Kidney capillary endothelial cell (primary cell): ENCODE data around the gene ANKS6.

Experiments used
- DNase-seq: peaks from one replicate; pipeline ENCODE4 v3.0.0-alpha.2; 2018; ENCODE audit warnings: low spot score

ANKS6 gene

DNA sequence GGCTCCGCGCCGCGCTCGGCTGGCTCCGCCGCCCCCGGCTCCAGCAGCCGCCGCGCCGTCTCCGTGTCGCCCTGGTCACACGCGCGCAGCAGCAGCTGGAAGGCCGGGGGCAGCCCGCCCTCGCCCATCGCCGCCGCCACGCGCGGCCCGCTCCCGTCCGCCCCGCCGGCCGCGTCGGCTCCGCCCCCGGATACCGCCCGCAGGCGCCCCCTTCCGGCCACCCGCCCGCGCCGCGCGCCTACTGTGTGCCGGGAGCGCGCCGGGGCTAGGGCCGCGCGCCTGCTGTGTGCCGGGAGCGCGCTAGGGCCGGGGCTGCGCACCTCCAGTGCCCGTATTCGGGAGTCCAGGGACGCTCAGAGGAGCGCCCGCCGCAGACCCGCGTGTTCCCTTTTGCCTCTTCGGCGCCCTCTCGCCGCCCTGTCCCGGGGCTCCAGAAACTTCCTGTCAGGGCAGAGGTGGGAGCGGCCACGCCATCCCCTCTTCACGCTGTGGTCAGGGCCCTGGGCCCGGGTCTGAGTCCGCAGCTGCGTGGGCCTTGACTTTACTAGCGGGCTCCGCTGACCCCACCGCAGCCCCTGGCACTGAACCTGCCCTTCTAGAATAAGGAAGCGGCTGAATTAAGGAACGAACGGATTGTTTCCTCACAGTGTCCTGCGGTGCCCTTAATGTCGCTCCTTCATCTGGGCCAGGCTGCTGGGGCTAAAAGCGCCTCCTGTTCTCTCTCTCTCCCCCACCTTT, at the start of gene ANKS6:
Gene ANKS6, minus strand, starts transcription at position 192 of the 738 bp plus-strand sequence. Its CDS starts 64 bp downstream, at position 128.
- DNase-seq: peak; percentile 71

- no peak for DNase-seq
Observed at GRCh38 chr9:98846081-98846480, 49.7 kb upstream of the ANKS6 start.

- no peak for DNase-seq
Observed at GRCh38 chr9:98842510-98842909, 46.2 kb upstream of the ANKS6 start.

DNA sequence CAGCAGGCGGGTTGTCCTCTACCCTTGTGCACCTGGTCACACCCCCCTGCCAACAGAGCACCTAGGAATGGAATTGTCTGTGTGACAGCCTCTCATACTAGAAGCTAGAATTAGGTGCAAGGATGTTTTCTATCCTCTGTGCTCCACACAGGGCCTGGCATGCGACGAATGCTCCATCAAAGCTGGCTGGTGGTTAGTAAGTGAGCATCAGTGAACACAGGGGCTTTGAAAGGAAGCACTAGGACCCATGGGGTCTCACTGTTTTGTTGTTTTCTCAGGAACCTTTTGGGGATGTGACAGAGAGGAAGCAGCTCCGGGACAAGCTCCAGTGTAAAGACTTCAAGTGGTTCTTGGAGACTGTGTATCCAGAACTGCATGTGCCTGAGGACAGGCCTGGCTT, 43.4 kb upstream of the ANKS6 start:
- DNase-seq: no peak

DNA sequence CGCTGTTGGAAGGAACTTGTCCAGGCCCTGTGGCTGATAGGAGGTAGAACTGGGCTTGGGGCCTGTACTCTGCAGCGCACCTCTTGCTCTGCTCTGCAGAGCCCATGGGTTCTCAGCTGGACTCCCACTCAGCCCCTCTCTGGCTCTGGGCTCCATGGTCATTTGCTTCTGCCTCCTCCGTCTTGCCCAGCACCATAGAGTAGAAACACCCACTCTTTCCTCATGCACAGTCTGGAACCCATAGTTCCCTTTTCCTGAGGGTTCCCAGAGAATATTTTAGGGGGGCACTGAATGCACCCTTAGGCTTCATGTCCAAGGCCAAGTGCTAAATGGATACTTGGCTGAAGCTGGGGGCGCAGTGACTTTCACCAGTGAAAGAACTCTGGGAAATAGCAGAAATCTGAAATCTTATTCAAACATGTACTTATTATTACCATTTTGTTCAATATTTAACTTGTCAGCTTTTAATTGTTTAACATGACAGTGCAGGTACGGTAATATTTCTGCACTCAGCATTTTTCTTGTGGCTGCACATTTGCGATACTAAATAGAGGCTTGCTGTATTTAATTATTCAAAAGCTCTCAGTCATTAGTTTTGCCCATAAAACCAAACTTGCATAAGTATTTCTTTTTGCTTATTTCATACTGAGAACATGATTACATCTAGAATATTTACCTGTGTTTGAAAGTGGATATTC, 42.7 kb upstream of the ANKS6 start:
- no peak for DNase-seq

DNA sequence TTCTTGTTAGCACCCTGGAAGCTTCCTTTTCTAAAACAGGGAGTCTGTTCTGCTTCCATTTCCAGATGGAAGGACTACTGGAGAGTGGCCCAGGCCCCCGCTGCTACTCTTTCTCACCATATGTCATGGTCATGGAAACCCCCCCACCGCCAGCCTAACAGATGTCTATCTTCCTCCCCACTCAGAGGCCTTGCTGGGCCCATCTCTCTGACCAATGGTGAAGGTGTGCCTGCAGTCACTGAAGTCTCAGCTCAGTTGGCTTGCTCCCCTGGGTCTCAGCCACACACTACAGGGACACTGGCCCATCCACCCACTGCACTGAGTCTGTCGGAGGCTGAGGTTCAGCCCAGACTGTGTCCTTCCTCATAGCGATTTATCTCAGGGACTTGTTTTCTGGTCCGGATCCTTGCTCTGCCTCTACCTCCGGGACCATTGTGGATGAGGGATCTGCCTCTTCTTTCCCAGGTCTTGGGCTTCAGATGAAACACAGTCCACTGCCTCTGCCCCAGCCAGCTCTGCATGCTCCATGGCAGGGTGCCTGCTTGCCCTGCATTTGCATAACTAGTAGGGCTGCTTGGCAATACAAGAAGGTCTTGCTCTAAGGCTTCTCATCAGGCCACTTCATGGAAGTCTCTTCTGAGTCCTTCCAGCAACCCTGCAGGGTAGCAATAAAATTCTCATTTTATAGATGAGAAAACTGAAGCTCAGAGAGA, 42.0 kb upstream of the ANKS6 start:
- no peak for DNase-seq

GRCh38 chr9:98837516-98837915, 41.2 kb upstream of the ANKS6 start:
- DNase-seq: no peak

- no peak for DNase-seq
Observed at GRCh38 chr9:98836206-98836605, 39.9 kb upstream of the ANKS6 start.

- DNase-seq: no peak
Observed at GRCh38 chr9:98834386-98834785, 38.0 kb upstream of the ANKS6 start.

GRCh38 chr9:98833090-98833956, 37.0 kb upstream of the ANKS6 start:
- DNase-seq: no peak

DNA sequence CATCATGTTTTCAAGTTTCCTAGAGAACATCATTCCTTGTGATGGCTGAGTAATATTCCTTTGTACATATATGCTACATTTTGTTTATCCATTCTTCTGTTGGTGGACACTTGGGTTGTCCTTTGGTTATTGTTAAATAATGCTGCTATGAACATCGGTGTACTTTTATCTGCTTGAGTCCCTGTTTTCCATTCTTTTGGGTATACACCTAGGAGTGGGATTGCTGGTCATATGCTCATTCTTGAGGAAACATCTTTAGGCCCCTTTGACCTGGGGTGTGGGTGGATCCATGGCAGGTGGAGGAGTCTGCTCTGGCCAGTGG, 36.4 kb upstream of the ANKS6 start:
- no peak for DNase-seq

- no peak for DNase-seq
Observed at GRCh38 chr9:98831696-98832095, 35.3 kb upstream of the ANKS6 start.

DNA sequence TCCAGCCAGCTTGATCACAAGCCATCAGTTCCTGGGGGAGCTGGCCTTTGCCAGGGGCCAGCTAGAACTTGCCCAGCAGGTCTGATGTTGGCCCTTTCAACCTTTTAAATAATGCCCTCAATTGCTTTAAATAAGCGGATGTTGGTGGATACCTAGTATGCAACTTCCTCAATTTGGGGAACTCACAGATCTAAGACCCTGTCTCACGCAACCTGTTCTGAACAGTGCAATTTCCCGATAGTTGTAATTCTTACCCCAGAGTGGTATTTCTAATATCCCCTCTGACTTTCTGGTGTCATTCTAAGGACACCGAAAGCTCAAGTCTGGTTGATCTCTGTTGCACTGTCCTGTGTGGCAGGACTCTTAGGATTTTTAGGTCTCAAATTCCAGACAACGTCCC, 34.2 kb upstream of the ANKS6 start:
- no peak for DNase-seq

- no peak for DNase-seq
Observed at GRCh38 chr9:98829766-98830165, 33.4 kb upstream of the ANKS6 start.

GRCh38 chr9:98826716-98827115, 30.4 kb upstream of the ANKS6 start:
- DNase-seq: no peak

- DNase-seq: no peak
Observed at GRCh38 chr9:98825414-98825813, 29.1 kb upstream of the ANKS6 start.

GRCh38 chr9:98823666-98824334, 27.4 kb upstream of the ANKS6 start:
- DNase-seq: no peak

DNA sequence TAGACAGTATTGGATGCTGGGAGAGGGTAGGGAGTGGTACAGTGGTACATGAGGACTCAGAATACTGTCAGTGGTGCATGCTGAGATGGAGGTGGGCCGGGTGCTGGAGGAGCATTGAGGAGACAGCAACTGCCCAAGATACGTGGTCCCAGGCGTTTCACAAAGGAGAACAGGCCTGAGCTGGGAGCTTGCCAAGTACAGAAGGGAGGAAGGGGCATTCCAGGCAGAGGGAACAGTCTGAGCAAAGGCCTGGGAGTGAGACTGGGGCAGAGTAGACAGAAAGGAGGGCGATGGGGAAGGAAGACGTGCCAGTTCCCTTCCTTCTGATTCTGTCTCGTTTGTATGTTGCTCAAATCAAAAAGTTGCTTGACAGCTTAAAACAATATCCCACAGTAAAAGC, 26.3 kb upstream of the ANKS6 start:
- no peak for DNase-seq

- no peak for DNase-seq
Observed at GRCh38 chr9:98821831-98822230, 25.5 kb upstream of the ANKS6 start.

DNA sequence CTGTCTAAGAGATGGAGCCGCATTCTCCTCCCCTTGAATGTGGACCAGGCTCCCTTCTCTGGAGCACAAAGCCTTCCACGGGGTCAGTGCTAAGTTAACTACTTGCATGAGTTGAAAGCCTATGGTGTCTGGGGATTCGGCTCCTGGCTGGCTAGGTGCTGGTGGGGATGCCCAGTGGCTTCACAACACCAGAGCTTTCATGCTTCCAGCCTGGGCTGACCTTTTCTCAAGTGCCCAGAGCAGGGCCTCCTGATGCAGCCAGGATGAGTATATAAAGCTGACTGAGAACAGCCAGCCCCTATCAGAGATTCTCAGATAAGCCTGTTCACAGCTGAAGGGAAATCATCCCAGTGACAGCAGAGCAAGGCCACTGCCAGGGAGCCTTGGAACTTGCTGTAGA, 22.9 kb upstream of the ANKS6 start:
- no peak for DNase-seq

DNA sequence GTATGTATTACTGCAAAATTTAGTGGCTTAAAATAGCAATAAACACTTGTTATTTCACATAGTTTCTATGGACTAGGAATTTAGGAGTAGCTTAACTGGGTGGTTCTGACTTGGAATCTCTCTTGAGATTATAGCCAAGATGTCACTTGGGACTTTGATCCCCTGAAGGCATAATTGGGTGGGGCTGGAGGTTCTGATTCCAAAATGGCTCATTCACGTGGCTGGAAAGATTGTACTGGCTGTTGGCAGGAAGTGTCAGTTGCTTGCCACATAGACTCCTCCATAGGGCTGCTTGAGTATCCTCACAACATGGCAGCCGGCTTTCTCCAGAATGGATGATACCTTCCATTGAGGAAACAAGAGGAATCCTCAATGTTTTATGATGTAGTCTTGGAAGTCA, 22.4 kb upstream of the ANKS6 start:
- DNase-seq: no peak
